ENCODE data around the gene KCNMB2. TPM values are rescaled to one million over a fixed set of nuclear protein-coding genes. Genes with fewer than 3 reads are reported as not detected.

KCNMB2 gene
- total RNA-seq, 1 donor, result not detected

GRCh38 chr3:178629430-178630178 lies 93.4 kb downstream of the KCNMB2 start:
- H3K4me1 ChIP-seq (ENCODE audit: insufficient read depth, low read length), result no peaks in the 10 kb centered on the region
- no peaks in the 10 kb centered on the region for H3K27me3 ChIP-seq (ENCODE audit: insufficient read depth, low read length)
- no peak overlapping the region for H3K4me3 ChIP-seq (ENCODE audit: low read length)
- no peaks in the 10 kb centered on the region for H3K9me3 ChIP-seq (ENCODE audit: low read depth, low read length)

GRCh38 chr3:178631950-178632349 lies 95.7 kb downstream of the KCNMB2 start:
- Histone ChIP-seq H3K4me1 (ENCODE audit: insufficient read depth, low read length) (no peaks in the 10 kb centered on the region), H3K9me3 (ENCODE audit: low read depth, low read length) (no peaks in the 10 kb centered on the region), H3K4me3 (ENCODE audit: low read length) (no peak overlapping the region), H3K27me3 (ENCODE audit: insufficient read depth, low read length) (no peaks in the 10 kb centered on the region)

GRCh38 chr3:178634975-178635374 lies 98.7 kb downstream of the KCNMB2 start:
- Histone ChIP-seq H3K4me1 (ENCODE audit: insufficient read depth, low read length) (no peaks in the 10 kb centered on the region), H3K4me3 (ENCODE audit: low read length) (no peak overlapping the region), H3K27me3 (ENCODE audit: insufficient read depth, low read length) (no peaks in the 10 kb centered on the region), H3K9me3 (ENCODE audit: low read depth, low read length) (no peaks in the 10 kb centered on the region)

- H3K27me3 ChIP-seq (ENCODE audit: insufficient read depth, low read length), result no peaks in the 10 kb centered on the region
- H3K9me3 ChIP-seq (ENCODE audit: low read depth, low read length), result no peaks in the 10 kb centered on the region
These were observed 101.6 kb downstream of the KCNMB2 start for GRCh38 chr3:178637802-178638201.

GRCh38 chr3:178645503-178645902 lies 109.3 kb downstream of the KCNMB2 start:
- Histone ChIP-seq H3K9me3 (ENCODE audit: low read depth, low read length) (no peaks in the 10 kb centered on the region), H3K4me3 (ENCODE audit: low read length) (no peak overlapping the region), H3K27me3 (ENCODE audit: insufficient read depth, low read length) (no peaks in the 10 kb centered on the region), H3K4me1 (ENCODE audit: insufficient read depth, low read length) (no peaks in the 10 kb centered on the region)

More at GRCh38 chr3:178637802-178638201, 101.6 kb downstream of the KCNMB2 start:
- Histone ChIP-seq H3K4me1 (ENCODE audit: insufficient read depth, low read length) (no peaks in the 10 kb centered on the region), H3K4me3 (ENCODE audit: low read length) (no peak overlapping the region)

GRCh38 chr3:178646186-178646862 lies 110.1 kb downstream of the KCNMB2 start:
- Histone ChIP-seq H3K9me3 (ENCODE audit: low read depth, low read length) (no peaks in the 10 kb centered on the region), H3K4me3 (ENCODE audit: low read length) (no peak overlapping the region), H3K27me3 (ENCODE audit: insufficient read depth, low read length) (no peaks in the 10 kb centered on the region), H3K4me1 (ENCODE audit: insufficient read depth, low read length) (no peaks in the 10 kb centered on the region)

- Histone ChIP-seq H3K4me3 (ENCODE audit: low read length) (no peak overlapping the region), H3K9me3 (ENCODE audit: low read depth, low read length) (no peaks in the 10 kb centered on the region), H3K27me3 (ENCODE audit: insufficient read depth, low read length) (no peaks in the 10 kb centered on the region), H3K4me1 (ENCODE audit: insufficient read depth, low read length) (no peaks in the 10 kb centered on the region)
These were observed 119.3 kb downstream of the KCNMB2 start for GRCh38 chr3:178655488-178655887.

GRCh38 chr3:178658694-178659325 lies 122.6 kb downstream of the KCNMB2 start:
- Histone ChIP-seq H3K4me3 (ENCODE audit: low read length) (no peak overlapping the region), H3K9me3 (ENCODE audit: low read depth, low read length) (no peaks in the 10 kb centered on the region), H3K4me1 (ENCODE audit: insufficient read depth, low read length) (no peaks in the 10 kb centered on the region), H3K27me3 (ENCODE audit: insufficient read depth, low read length) (no peaks in the 10 kb centered on the region)

- Histone ChIP-seq H3K4me1 (ENCODE audit: insufficient read depth, low read length) (no peaks in the 10 kb centered on the region), H3K4me3 (ENCODE audit: low read length) (no peak overlapping the region), H3K27me3 (ENCODE audit: insufficient read depth, low read length) (no peaks in the 10 kb centered on the region), H3K9me3 (ENCODE audit: low read depth, low read length) (no peaks in the 10 kb centered on the region)
These were observed 127.1 kb downstream of the KCNMB2 start for GRCh38 chr3:178663201-178663934.

GRCh38 chr3:178665747-178666146 lies 129.5 kb downstream of the KCNMB2 start:
- Histone ChIP-seq H3K9me3 (ENCODE audit: low read depth, low read length) (no peaks in the 10 kb centered on the region), H3K27me3 (ENCODE audit: insufficient read depth, low read length) (no peaks in the 10 kb centered on the region), H3K4me3 (ENCODE audit: low read length) (no peak overlapping the region), H3K4me1 (ENCODE audit: insufficient read depth, low read length) (no peaks in the 10 kb centered on the region)

- no peaks in the 10 kb centered on the region for H3K27me3 ChIP-seq (ENCODE audit: insufficient read depth, low read length)
These were observed 132.9 kb downstream of the KCNMB2 start for GRCh38 chr3:178669022-178669601.

GRCh38 chr3:178669758-178670157 lies 133.5 kb downstream of the KCNMB2 start:
- no peaks in the 10 kb centered on the region for H3K27me3 ChIP-seq (ENCODE audit: insufficient read depth, low read length)
- no peaks in the 10 kb centered on the region for H3K9me3 ChIP-seq (ENCODE audit: low read depth, low read length)
- no peak overlapping the region for H3K4me3 ChIP-seq (ENCODE audit: low read length)
- no peaks in the 10 kb centered on the region for H3K4me1 ChIP-seq (ENCODE audit: insufficient read depth, low read length)

More at GRCh38 chr3:178669022-178669601, 132.9 kb downstream of the KCNMB2 start:
- no peaks in the 10 kb centered on the region for H3K9me3 ChIP-seq (ENCODE audit: low read depth, low read length)
- H3K4me3 ChIP-seq (ENCODE audit: low read length), result no peak overlapping the region
- no peaks in the 10 kb centered on the region for H3K4me1 ChIP-seq (ENCODE audit: insufficient read depth, low read length)

- H3K9me3 ChIP-seq (ENCODE audit: low read depth, low read length), result no peaks in the 10 kb centered on the region
- no peak overlapping the region for H3K4me3 ChIP-seq (ENCODE audit: low read length)
- no peaks in the 10 kb centered on the region for H3K27me3 ChIP-seq (ENCODE audit: insufficient read depth, low read length)
- no peaks in the 10 kb centered on the region for H3K4me1 ChIP-seq (ENCODE audit: insufficient read depth, low read length)
These were observed 135.1 kb downstream of the KCNMB2 start for GRCh38 chr3:178671377-178671776.

- H3K9me3 ChIP-seq (ENCODE audit: low read depth, low read length), result no peaks in the 10 kb centered on the region
- no peaks in the 10 kb centered on the region for H3K27me3 ChIP-seq (ENCODE audit: insufficient read depth, low read length)
- no peaks in the 10 kb centered on the region for H3K4me1 ChIP-seq (ENCODE audit: insufficient read depth, low read length)
- H3K4me3 ChIP-seq (ENCODE audit: low read length), result no peak overlapping the region
These were observed 135.6 kb downstream of the KCNMB2 start for GRCh38 chr3:178671791-178672190.

Measured in mononuclear cell (primary cell).